Osteoblast (primary cell): ENCODE results near the gene TOP1. TPM values are rescaled to one million over a fixed set of nuclear protein-coding genes. Genes with fewer than 3 reads are reported as not detected.

ENCODE experiments used
- DNase-seq: peaks from one replicate; pipeline ENCODE4 v3.0.0; 2011; ENCODE audit warnings: low spot score, mixed read lengths; ENCODE audit not compliant: insufficient read length; ENCODE audit errors: missing footprints
- H2AFZ ChIP-seq: 2 replicates; pipeline ENCODE4 v1.6.0; 2011; ENCODE audit warnings: mild to moderate bottlenecking, low read length
- H3K27ac ChIP-seq: 2 replicates; pipeline ENCODE4 v1.5.1; 2011; ENCODE audit warnings: mild to moderate bottlenecking, low read depth, low read length, moderate library complexity
- H3K27me3 ChIP-seq: 2 replicates; pipeline ENCODE4 v1.6.0; 2012; ENCODE audit warnings: mild to moderate bottlenecking, control low read depth, inconsistent platforms, low read length, moderate library complexity; ENCODE audit not compliant: insufficient read depth
- H3K36me3 ChIP-seq: 2 replicates; pipeline ENCODE4 v1.5.1; 2011; ENCODE audit warnings: mild to moderate bottlenecking, low read length, control low read depth, moderate library complexity; ENCODE audit not compliant: insufficient read depth
- H3K4me1 ChIP-seq: 2 replicates; pipeline ENCODE4 v1.5.1; 2011; ENCODE audit warnings: mild to moderate bottlenecking, low read length, control low read depth, moderate library complexity; ENCODE audit not compliant: insufficient read depth
- H3K4me2 ChIP-seq: 2 replicates; pipeline ENCODE4 v1.6.0; 2011; ENCODE audit warnings: mild to moderate bottlenecking, low read length; ENCODE audit not compliant: insufficient read depth
- H3K4me3 ChIP-seq: fragments of 200-600 bp; sonication (generic); 3 replicates; pipeline ENCODE4 v1.5.1; 2012; ENCODE audit warnings: mild to moderate bottlenecking, low read length, inconsistent platforms; ENCODE audit not compliant: insufficient read depth
- H3K79me2 ChIP-seq: 2 replicates; pipeline ENCODE4 v1.6.0; 2012; ENCODE audit warnings: mild to moderate bottlenecking, low read length, control low read depth, inconsistent platforms; ENCODE audit not compliant: insufficient read depth
- H3K9me3 ChIP-seq: 2 replicates; pipeline ENCODE4 v1.5.1; 2011; ENCODE audit warnings: low read depth, low read length, control low read depth
- H4K20me1 ChIP-seq: 2 replicates; pipeline ENCODE4 v1.6.0; 2012; ENCODE audit warnings: mild to moderate bottlenecking, low read length, control low read depth; ENCODE audit not compliant: insufficient read depth
- total RNA-seq: library from RNA; depleted of rRNA; stranded (reverse); fragments of >200 nt; gene quantifications from 2 replicates; pipeline ENCODE4 v1.2.3, GENCODE V29; 2012
- TF ChIP-seq, protein P1 (sequence below): IDR thresholded peaks from 2 replicates; pipeline ENCODE4 v1.5.1; 2011; ENCODE audit warnings: mild to moderate bottlenecking, low read depth, low read length, moderate library complexity; ENCODE audit errors: extremely low read depth

The TOP1 gene
- total RNA-seq, 1 donor, result 10.5 TPM

DNA sequence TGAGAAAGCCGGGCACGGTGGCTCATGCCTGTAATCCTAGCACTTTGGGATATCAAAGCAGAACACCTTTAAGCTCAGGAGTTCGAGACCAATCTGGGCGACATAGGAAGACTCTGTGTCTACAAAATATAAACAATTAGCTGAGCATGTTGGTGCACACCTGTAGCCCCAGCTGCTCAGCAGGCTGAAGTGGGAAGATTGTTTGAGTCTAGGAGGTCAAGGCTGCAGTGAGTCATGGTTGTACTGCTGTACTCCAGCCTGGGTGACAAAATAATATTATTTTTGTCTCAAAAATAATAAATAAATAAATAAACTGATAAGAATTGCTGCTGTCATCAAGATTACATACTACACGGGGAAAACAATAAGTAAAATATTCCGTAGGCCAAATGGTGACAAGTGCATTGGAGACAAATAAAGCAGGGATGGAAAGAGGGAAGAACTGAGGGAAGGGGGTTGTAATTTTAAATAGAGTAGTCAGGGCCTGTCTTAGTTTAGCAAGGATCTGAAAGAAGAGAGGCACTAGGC lies 14.0 kb upstream of the TOP1 start:
- no peak overlapping the region for H3K4me3 ChIP-seq
- H4K20me1 ChIP-seq, result no peaks in the 10 kb centered on the region
- H3K79me2 ChIP-seq, result no peaks in the 10 kb centered on the region
- H3K36me3 ChIP-seq, result no peaks in the 10 kb centered on the region
- no peak overlapping the region for H3K4me2 ChIP-seq
- H3K9me3 ChIP-seq, result no peaks in the 10 kb centered on the region
- no peaks in the 10 kb centered on the region for H3K27me3 ChIP-seq
- H3K4me1 ChIP-seq, result peaks cover 17% of the 10 kb centered on the region
- H2AFZ ChIP-seq, result no peak overlapping the region
- H3K27ac ChIP-seq, result no peak overlapping the region
- TF ChIP-seq, protein P1, sequence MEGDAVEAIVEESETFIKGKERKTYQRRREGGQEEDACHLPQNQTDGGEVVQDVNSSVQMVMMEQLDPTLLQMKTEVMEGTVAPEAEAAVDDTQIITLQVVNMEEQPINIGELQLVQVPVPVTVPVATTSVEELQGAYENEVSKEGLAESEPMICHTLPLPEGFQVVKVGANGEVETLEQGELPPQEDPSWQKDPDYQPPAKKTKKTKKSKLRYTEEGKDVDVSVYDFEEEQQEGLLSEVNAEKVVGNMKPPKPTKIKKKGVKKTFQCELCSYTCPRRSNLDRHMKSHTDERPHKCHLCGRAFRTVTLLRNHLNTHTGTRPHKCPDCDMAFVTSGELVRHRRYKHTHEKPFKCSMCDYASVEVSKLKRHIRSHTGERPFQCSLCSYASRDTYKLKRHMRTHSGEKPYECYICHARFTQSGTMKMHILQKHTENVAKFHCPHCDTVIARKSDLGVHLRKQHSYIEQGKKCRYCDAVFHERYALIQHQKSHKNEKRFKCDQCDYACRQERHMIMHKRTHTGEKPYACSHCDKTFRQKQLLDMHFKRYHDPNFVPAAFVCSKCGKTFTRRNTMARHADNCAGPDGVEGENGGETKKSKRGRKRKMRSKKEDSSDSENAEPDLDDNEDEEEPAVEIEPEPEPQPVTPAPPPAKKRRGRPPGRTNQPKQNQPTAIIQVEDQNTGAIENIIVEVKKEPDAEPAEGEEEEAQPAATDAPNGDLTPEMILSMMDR, result no peak
- DNase-seq, result no peak

DNA sequence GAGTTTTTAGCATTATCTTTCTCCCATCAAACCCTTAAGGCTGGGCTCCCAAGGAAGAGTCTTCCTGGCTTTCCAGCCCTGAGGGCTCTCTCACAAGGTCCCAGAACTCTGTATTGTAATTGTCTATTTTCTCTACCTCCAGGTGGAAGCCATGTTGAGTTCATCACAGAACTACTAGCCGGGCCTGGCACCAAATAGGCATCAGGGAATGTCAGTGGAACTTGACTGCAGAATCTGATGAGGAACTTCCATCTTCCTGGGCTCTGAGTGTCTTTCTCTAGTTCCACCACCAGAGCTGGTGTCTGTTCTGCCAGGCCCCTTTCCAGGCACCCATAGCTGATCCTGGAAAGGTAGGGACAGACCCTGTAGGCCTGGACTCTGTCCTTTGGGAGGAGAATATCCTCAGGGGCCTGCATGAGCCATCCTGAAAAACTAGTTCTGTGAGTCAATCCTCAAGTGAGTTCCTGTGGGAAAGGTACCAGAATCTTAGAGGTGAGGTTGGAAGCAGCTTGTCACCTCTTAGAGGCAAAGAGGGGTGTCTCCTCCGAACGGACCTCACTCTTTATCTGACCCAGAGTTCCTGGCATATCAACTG lies 11.1 kb upstream of the TOP1 start:
- Histone ChIP-seq H3K27me3 (no peaks in the 10 kb centered on the region), H3K4me1 (peaks cover 5% of the 10 kb centered on the region), H3K4me3 (no peak overlapping the region), H3K9me3 (no peaks in the 10 kb centered on the region), H4K20me1 (no peaks in the 10 kb centered on the region), H3K27ac (no peak overlapping the region), H3K4me2 (no peak overlapping the region), H3K36me3 (no peaks in the 10 kb centered on the region), H3K79me2 (no peaks in the 10 kb centered on the region), H2AFZ (no peak overlapping the region)
- TF ChIP-seq, protein P1, result no peak
- DNase-seq, result no peak

DNA sequence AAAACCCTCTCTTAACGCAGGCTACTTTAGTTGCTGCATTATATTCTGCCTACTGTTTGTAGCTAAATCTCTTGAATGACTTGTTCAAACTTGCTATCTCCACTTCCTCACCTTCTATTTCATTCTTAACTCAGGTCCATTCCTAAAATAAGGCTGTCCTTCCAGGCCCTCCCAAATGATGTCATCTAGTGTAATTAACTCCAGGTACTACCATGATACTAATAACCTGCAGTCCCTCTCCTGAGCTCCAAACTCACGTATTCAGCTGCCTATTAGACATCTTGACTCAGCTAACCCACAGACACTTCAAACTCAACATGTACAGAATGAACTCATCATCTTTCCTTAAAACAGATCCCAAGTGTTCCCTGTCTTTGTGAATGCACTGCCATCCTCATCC lies 10.5 kb upstream of the TOP1 start:
- Histone ChIP-seq H3K27ac (no peak overlapping the region), H3K4me2 (no peak overlapping the region), H3K9me3 (no peaks in the 10 kb centered on the region), H2AFZ (no peak overlapping the region), H3K4me3 (no peak overlapping the region), H3K27me3 (no peaks in the 10 kb centered on the region), H3K4me1 (no peaks in the 10 kb centered on the region), H4K20me1 (no peaks in the 10 kb centered on the region), H3K36me3 (no peaks in the 10 kb centered on the region), H3K79me2 (no peaks in the 10 kb centered on the region)
- DNase-seq, result no peak
- TF ChIP-seq, protein P1, result no peak

DNA sequence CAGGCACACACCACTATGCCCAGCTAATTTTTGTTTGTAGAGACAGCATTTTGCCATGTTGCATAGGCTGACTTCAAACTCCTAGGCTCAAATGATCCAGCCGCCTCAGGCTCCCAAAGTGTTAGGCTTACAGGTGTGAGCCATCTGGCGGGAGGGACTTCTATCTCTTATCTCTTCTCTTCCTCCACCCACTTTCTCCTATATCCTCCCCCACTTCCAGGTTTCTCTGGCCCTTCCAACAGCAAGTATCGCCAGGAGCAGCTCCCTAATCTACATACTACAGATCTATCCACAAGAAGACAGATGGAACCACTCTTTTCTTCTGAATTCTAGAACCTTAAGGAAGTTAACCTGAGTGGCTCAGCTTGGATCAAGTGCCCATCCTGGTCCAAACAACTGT lies 5.1 kb upstream of the TOP1 start:
- peaks cover 7% of the 10 kb centered on the region for H3K4me1 ChIP-seq
- no peaks in the 10 kb centered on the region for H3K9me3 ChIP-seq
- TF ChIP-seq, protein P1, result no peak
- no peak for DNase-seq
- no peak overlapping the region for H3K27ac ChIP-seq
- no peaks in the 10 kb centered on the region for H3K36me3 ChIP-seq
- H2AFZ ChIP-seq, result no peak overlapping the region
- H3K4me3 ChIP-seq, result no peak overlapping the region
- no peaks in the 10 kb centered on the region for H3K79me2 ChIP-seq
- no peaks in the 10 kb centered on the region for H4K20me1 ChIP-seq
- no peak overlapping the region for H3K4me2 ChIP-seq
- H3K27me3 ChIP-seq, result no peaks in the 10 kb centered on the region
